Kidney (tissue), 14 donors: ENCODE results near the gene IQGAP3. TPM values are rescaled to one million over a fixed set of nuclear protein-coding genes. Genes with fewer than 3 reads are reported as not detected.

Experiments used
- DNase-seq, 5 donors: peaks; one replicate each; pipeline ENCODE4 v3.0.0-alpha.2; 2013 to 2020
- FAIRE-seq: peaks from 2 replicates; lab custom pipeline; 2012; peaks lifted over from hg19 to GRCh38; lab: Jason Lieb, UNC
- H3K27ac ChIP-seq, 2 donors: one replicate each; pipeline ENCODE4 v1.7.0; 2013; ENCODE audit warnings: low read depth in 2 of 2, low read length in 2 of 2, inconsistent platforms in 1 of 2
- H3K27me3 ChIP-seq: one replicate; pipeline ENCODE4 v1.7.1; 2013; ENCODE audit warnings: low read length, inconsistent platforms; ENCODE audit not compliant: control insufficient read depth, insufficient read depth
- H3K36me3 ChIP-seq, 3 donors: one replicate each; pipeline versions ENCODE4 v1.7.0 to v1.7.1; 2013; ENCODE audit warnings: low read length in 3 of 3, control low read depth in 1 of 3, inconsistent platforms in 1 of 3; ENCODE audit not compliant: insufficient read depth in 3 of 3, control insufficient read depth in 2 of 3
- H3K4me1 ChIP-seq, 3 donors: one replicate each; pipeline versions ENCODE4 v1.7.0 to v1.7.1; 2013; ENCODE audit warnings: low read length in 3 of 3, inconsistent platforms in 1 of 3, low read depth in 1 of 3; ENCODE audit not compliant: control insufficient read depth in 2 of 3, insufficient read depth in 2 of 3
- H3K4me3 ChIP-seq, 3 donors: one replicate each; pipeline versions ENCODE4 v1.7.0 to v1.8.1; 2013; ENCODE audit warnings: low read length in 3 of 3, control low read depth in 1 of 3, inconsistent platforms in 1 of 3
- H3K9ac ChIP-seq, 3 donors: one replicate each; pipeline versions ENCODE4 v1.7.0 to v1.7.1; 2013; ENCODE audit warnings: low read length in 3 of 3, control low read depth in 1 of 3, inconsistent platforms in 1 of 3
- H3K9me3 ChIP-seq, 3 donors: one replicate each; pipeline versions ENCODE4 v1.7.0 to v1.7.1; 2013; ENCODE audit warnings: low read length in 3 of 3, control low read depth in 1 of 3, inconsistent platforms in 1 of 3; ENCODE audit not compliant: control insufficient read depth in 2 of 3, insufficient read depth in 1 of 3
- CTCF ChIP-seq: IDR thresholded peaks from 3 replicates; pipeline ENCODE4 v1.5.1; 2012; ENCODE audit warnings: mild to moderate bottlenecking, moderate library complexity, borderline replicate concordance; ENCODE audit not compliant: insufficient read depth; ENCODE audit errors: extremely low read depth
- intact Hi-C: fragments of 100-400 bp; cut with DNase I; formaldehyde crosslinking; loops from one replicate; pipeline ENCODE4 v1.11.1; 2022
- polyA plus RNA-seq: library from polyadenylated mRNA; stranded (reverse); fragments of 350-450 nt; fragmentation: Illumina TruSeq; extraction: RNeasy Lipid Tissue Mini Kit (QIAGEN cat#74804); gene quantifications from one replicate; pipeline ENCODE4 v1.2.3, GENCODE V29; 2014; ENCODE audit warnings: low read depth, low replicate concordance; ENCODE audit not compliant: insufficient read depth
- total RNA-seq: library from RNA; stranded (reverse); fragmentation: NEBNext Ultra II Directional; extraction: Animal tissue kit (Norgen Biotek cat#: 25700); gene quantifications from one replicate; pipeline ENCODE4 v1.2.1, GENCODE V29; 2021
- donor health status: control.
- donor health status: control.
- donor health status: control.
- donor health status: control.
- donor health status: control.
- donor health status: DM: yes; HTN: yes; CAD: no.
- donor health status: Normal renal cell carcinoma (clear cell type).

Gene IQGAP3
- total and polyA plus RNA-seq, 2 donors from 2014 or later, result 0.13 to 1.7 TPM

GRCh38 chr1:156593661-156593989 is 21.3 kb upstream of the IQGAP3 start:
- no peak for TF ChIP-seq CTCF
- H3K27ac ChIP-seq, result no peak overlapping the region
- H3K4me1 ChIP-seq, result peaks cover 0 to 11% (median 5%) of the 10 kb centered on the region in 3 donors
- intact Hi-C loops, result no loop called here
- peaks cover 9 to 25% (median 16%) of the 10 kb centered on the region in 3 donors for H3K36me3 ChIP-seq
- FAIRE-seq (no peak), DNase-seq (no peak)
- no peaks in the 10 kb centered on the region for H3K27me3 ChIP-seq
- no peak overlapping the region for H3K9ac ChIP-seq
- no peaks in the 10 kb centered on the region for H3K9me3 ChIP-seq
- H3K4me3 ChIP-seq, result no peak overlapping the region

- Histone ChIP-seq H3K27me3 (no peaks in the 10 kb centered on the region), H3K9ac (peak overlapping the region in 1 of 3 donors; percentile 24), H3K36me3 (peaks cover 8 to 23% (median 14%) of the 10 kb centered on the region in 3 donors), H3K9me3 (no peaks in the 10 kb centered on the region), H3K27ac (no peak overlapping the region), H3K4me3 (peak overlapping the region in 1 of 3 donors; percentile 97), H3K4me1 (peaks cover 0 to 11% (median 5%) of the 10 kb centered on the region in 3 donors)
- TF ChIP-seq CTCF, result no peak
- DNase-seq (no peak), FAIRE-seq (no peak)
- intact Hi-C loops, result no loop called here
Measured at GRCh38 chr1:156592910-156593660, 20.7 kb upstream of the IQGAP3 start.

- intact Hi-C loops, result no loop called here
Measured at GRCh38 chr1:156592158-156592909, 20.0 kb upstream of the IQGAP3 start.

More at GRCh38 chr1:156592158-156592909, 20.0 kb upstream of the IQGAP3 start:
- Histone ChIP-seq H3K9me3 (no peaks in the 10 kb centered on the region), H3K4me3 (peak overlapping the region; percentile 58 to 97 (median 61)), H3K27ac (peak overlapping the region; percentile 66 to 87), H3K4me1 (peaks cover 0 to 11% (median 5%) of the 10 kb centered on the region in 3 donors), H3K36me3 (peaks cover 8 to 16% (median 14%) of the 10 kb centered on the region in 3 donors), H3K27me3 (no peaks in the 10 kb centered on the region), H3K9ac (peak overlapping the region; percentile 31 to 84 (median 68))
- no peak for TF ChIP-seq CTCF
- no peak for FAIRE-seq
- no peak for DNase-seq
